HepG2 (cell line): ENCODE measurements around the gene NGEF. TPM values are rescaled to one million over a fixed set of nuclear protein-coding genes. Genes with fewer than 3 reads are reported as not detected.
A peak's percentile ranks its signal among the peaks of the same experiment; 100 is the strongest.

ENCODE experiments used
- IKZF1 ChIP-seq: fragments of 450-650 bp; IDR thresholded peaks from 2 replicates; pipeline ENCODE4 v1.7.1; 2016
- IRF2 ChIP-seq: IDR thresholded peaks from 2 replicates; pipeline ENCODE4 v1.6.1; 2018; ENCODE audit warnings: missing genetic modification reagents, missing compliant biosample characterization
- MYC ChIP-seq: sonication (generic); formaldehyde crosslinking; IDR thresholded peaks from 2 replicates; pipeline ENCODE4 v1.9.0; 2021; ENCODE audit warnings: missing genetic modification reagents, borderline replicate concordance
- NFE2L1 ChIP-seq: sonication (generic); formaldehyde crosslinking; IDR thresholded peaks from 2 replicates; pipeline ENCODE4 v1.4.0; 2020; ENCODE audit warnings: missing genetic modification reagents, mild to moderate bottlenecking, borderline replicate concordance
- NFRKB ChIP-seq: fragments of 450-650 bp; IDR thresholded peaks from 2 replicates; pipeline ENCODE4 v1.6.1; 2017
- NPAS2 ChIP-seq: sonication (generic); formaldehyde crosslinking; IDR thresholded peaks from 2 replicates; pipeline ENCODE4 v1.8.0; 2022; ENCODE audit warnings: mild to moderate bottlenecking, missing genetic modification reagents, borderline replicate concordance
- RBAK ChIP-seq: sonication (generic); formaldehyde crosslinking; IDR thresholded peaks from 2 replicates; pipeline ENCODE4 v1.5.1; 2020; ENCODE audit warnings: mild to moderate bottlenecking, missing genetic modification reagents
- SNAPC4 ChIP-seq: sonication (generic); formaldehyde crosslinking; IDR thresholded peaks from 2 replicates; pipeline ENCODE4 v1.4.0; 2020; ENCODE audit warnings: mild to moderate bottlenecking, missing genetic modification reagents
- SOX5 ChIP-seq: IDR thresholded peaks from 2 replicates; pipeline ENCODE4 v1.6.1; 2016; ENCODE audit warnings: borderline replicate concordance
- SP1 ChIP-seq, 2 experiments: fragments of 450-650 bp in 1 of 2; sonication (generic) in 1 of 2; formaldehyde crosslinking in 1 of 2; IDR thresholded peaks; 2 replicates each; pipeline versions ENCODE4 v1.4.0 to v1.6.1; 2016 to 2020; ENCODE audit warnings: missing genetic modification reagents in 1 of 2
- TMF1 ChIP-seq: sonication (generic); formaldehyde crosslinking; IDR thresholded peaks from 2 replicates; pipeline ENCODE4 v1.8.1; 2022; ENCODE audit warnings: low read depth, missing genetic modification reagents
- YEATS2 ChIP-seq: sonication (generic); formaldehyde crosslinking; IDR thresholded peaks from 2 replicates; pipeline ENCODE4 v1.4.0; 2020; ENCODE audit warnings: missing genetic modification reagents, borderline replicate concordance
- ZNF138 ChIP-seq: sonication (generic); formaldehyde crosslinking; IDR thresholded peaks from 2 replicates; pipeline ENCODE4 v1.5.0; 2020; ENCODE audit warnings: mild to moderate bottlenecking, low read depth, missing genetic modification reagents
- ZNF230 ChIP-seq: sonication (generic); formaldehyde crosslinking; IDR thresholded peaks from 2 replicates; pipeline ENCODE4 v1.4.0; 2020; ENCODE audit warnings: mild to moderate bottlenecking, missing genetic modification reagents
- ZNF354B ChIP-seq: sonication (generic); formaldehyde crosslinking; IDR thresholded peaks from 2 replicates; pipeline ENCODE4 v1.8.0; 2022; ENCODE audit warnings: mild to moderate bottlenecking, missing genetic modification reagents
- ZNF589 ChIP-seq: sonication (generic); formaldehyde crosslinking; conservative IDR thresholded peaks from 2 replicates; pipeline ENCODE4 v1.8.0; 2022; ENCODE audit warnings: mild to moderate bottlenecking, moderate library complexity, missing genetic modification reagents
- ZNF629 ChIP-seq: sonication (generic); formaldehyde crosslinking; conservative IDR thresholded peaks from 2 replicates; pipeline ENCODE4 v1.5.0; 2020; ENCODE audit warnings: missing genetic modification reagents
- ZNF670 ChIP-seq: sonication (generic); formaldehyde crosslinking; IDR thresholded peaks from 2 replicates; pipeline ENCODE4 v1.8.0; 2022; ENCODE audit warnings: mild to moderate bottlenecking, missing genetic modification reagents, borderline replicate concordance
- ZNF747 ChIP-seq: sonication (generic); formaldehyde crosslinking; IDR thresholded peaks from 2 replicates; pipeline ENCODE4 v1.8.1; 2023; ENCODE audit warnings: missing genetic modification reagents, mild to moderate bottlenecking, borderline replicate concordance
- ZNF790 ChIP-seq: sonication (generic); formaldehyde crosslinking; IDR thresholded peaks from 2 replicates; pipeline ENCODE4 v1.8.0; 2022; ENCODE audit warnings: missing genetic modification reagents, mild to moderate bottlenecking, borderline replicate concordance
- polyA plus RNA-seq, 8 experiments: library from polyadenylated mRNA; depleted of rRNA in 3 of 8; stranded (reverse) in 7 of 8; unstranded in 1 of 8; fragments of >200 nt; fragmentation: Illumina TruSeq in 4 of 8; extraction: Trizol in 4 of 8; gene quantifications; 2 replicates each; pipeline versions ENCODE4 v1.2.1 to v1.2.3, GENCODE V29; 2011 to 2016; ENCODE audit warnings: low read depth in 4 of 8, missing spikeins in 1 of 8, mixed read lengths in 1 of 8; ENCODE audit not compliant: insufficient read depth in 1 of 8
- total RNA-seq, 5 experiments: library from RNA; depleted of rRNA; stranded (reverse); fragments of >200 nt; fragmentation: Illumina TruSeq; extraction: Trizol; gene quantifications; 2 replicates each; pipeline ENCODE4 v1.2.3, GENCODE V29; 2016; ENCODE audit warnings: low read depth in 1 of 5
- TF ChIP-seq, protein P1 (sequence below): sonication (generic); formaldehyde crosslinking; IDR thresholded peaks from 2 replicates; pipeline ENCODE4 v1.5.0; 2020; ENCODE audit warnings: missing genetic modification reagents, mild to moderate bottlenecking, borderline replicate concordance
- TF ChIP-seq, protein P2 (sequence below): sonication (generic); formaldehyde crosslinking; IDR thresholded peaks from 2 replicates; pipeline ENCODE4 v1.4.0; 2020; ENCODE audit warnings: missing genetic modification reagents
- TF ChIP-seq, protein P3 (sequence below): sonication (generic); formaldehyde crosslinking; IDR thresholded peaks from 2 replicates; pipeline ENCODE4 v1.9.0; 2022; ENCODE audit warnings: missing genetic modification reagents, mild to moderate bottlenecking, borderline replicate concordance

The NGEF gene
- total and polyA plus RNA-seq, 2 of the 13 experiments (the other 11 are each of a cell fraction or from before 2014, with no cell fraction given) = 14.4 to 36.9 TPM

DNA sequence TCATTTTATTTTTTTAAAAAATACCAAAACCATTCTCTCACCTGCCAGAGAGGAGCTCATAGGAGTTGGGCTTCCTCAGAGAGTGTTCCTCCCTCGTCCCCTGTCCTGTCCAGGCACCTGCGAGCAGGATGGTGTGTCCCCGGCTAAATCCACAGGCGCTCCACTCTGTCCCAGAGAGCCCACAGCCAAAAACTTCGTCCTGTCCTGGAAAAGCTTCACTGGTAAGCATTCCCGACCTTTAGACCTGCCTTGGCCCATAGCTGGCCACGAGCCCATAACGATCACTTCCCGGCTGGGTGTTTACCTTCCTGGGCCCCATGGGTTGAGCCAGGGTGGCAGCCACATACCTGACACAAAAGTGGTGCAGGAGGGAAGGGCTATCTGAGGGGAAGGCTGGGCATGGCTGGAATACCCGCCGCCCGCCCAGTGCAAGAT lies at the start of gene NGEF (continued):
- TF ChIP-seq ZNF747 (CRISPR knock-in tag) = peak; percentile 67; the same call in 1 of the 2 replicates
- TF ChIP-seq NFE2L1 (CRISPR knock-in tag) = 0 out of 2 replicates have a peak, but pooled peaks have one; percentile 32
- TF ChIP-seq NFRKB = no peak
- TF ChIP-seq SOX5 (CRISPR knock-in tag) = peak; percentile 87
- TF ChIP-seq ZNF589 (CRISPR knock-in tag) = no peak
- TF ChIP-seq YEATS2 (CRISPR knock-in tag) = peak; percentile 76; the same call in 1 of the 2 replicates
- TF ChIP-seq, protein P1, sequence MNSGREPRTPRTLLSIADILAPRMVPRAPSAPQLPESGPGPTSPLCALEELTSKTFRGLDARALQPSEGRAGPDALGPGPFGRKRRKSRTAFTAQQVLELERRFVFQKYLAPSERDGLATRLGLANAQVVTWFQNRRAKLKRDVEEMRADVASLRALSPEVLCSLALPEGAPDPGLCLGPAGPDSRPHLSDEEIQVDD (CRISPR knock-in tag) = no peak; the same call in 1 of the 2 replicates
- TF ChIP-seq ZNF230 (CRISPR knock-in tag) = no peak
- no peak for TF ChIP-seq ZNF790 (CRISPR knock-in tag)
- 0 out of 2 replicates have a peak, but pooled peaks have one; percentile 75 for TF ChIP-seq ZNF138
- no peak for TF ChIP-seq SNAPC4 (CRISPR knock-in tag)
- TF ChIP-seq IKZF1 = no peak
- TF ChIP-seq, protein P2, sequence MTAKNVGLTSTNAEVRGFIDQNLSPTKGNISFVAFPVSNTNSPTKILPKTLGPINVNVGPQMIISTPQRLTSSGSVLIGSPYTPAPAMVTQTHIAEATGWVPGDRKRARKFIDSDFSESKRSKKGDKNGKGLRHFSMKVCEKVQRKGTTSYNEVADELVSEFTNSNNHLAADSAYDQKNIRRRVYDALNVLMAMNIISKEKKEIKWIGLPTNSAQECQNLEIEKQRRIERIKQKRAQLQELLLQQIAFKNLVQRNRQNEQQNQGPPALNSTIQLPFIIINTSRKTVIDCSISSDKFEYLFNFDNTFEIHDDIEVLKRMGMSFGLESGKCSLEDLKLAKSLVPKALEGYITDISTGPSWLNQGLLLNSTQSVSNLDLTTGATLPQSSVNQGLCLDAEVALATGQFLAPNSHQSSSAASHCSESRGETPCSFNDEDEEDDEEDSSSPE = peak; percentile 68
- TF ChIP-seq IRF2 (CRISPR knock-in tag) = peak; percentile 87; the same call in 1 of the 2 replicates
- peak; percentile 65; the same call in 1 of the 2 replicates for TF ChIP-seq ZNF629 (CRISPR knock-in tag)
- no peak for TF ChIP-seq NPAS2
- TF ChIP-seq SP1 (IDR thresholded peaks at IDR 0.05) = no peak
- TF ChIP-seq SP1 (CRISPR knock-in tag; IDR thresholded peaks at IDR 0.05) = no peak; the same call in 1 of the 2 replicates
- TF ChIP-seq TMF1 (CRISPR knock-in tag) = no peak
- TF ChIP-seq ZNF670 (CRISPR knock-in tag) = no peak; the same call in 1 of the 2 replicates
- peak; percentile 72; the same call in 1 of the 2 replicates for TF ChIP-seq MYC (CRISPR knock-in tag)
- TF ChIP-seq, protein P3, sequence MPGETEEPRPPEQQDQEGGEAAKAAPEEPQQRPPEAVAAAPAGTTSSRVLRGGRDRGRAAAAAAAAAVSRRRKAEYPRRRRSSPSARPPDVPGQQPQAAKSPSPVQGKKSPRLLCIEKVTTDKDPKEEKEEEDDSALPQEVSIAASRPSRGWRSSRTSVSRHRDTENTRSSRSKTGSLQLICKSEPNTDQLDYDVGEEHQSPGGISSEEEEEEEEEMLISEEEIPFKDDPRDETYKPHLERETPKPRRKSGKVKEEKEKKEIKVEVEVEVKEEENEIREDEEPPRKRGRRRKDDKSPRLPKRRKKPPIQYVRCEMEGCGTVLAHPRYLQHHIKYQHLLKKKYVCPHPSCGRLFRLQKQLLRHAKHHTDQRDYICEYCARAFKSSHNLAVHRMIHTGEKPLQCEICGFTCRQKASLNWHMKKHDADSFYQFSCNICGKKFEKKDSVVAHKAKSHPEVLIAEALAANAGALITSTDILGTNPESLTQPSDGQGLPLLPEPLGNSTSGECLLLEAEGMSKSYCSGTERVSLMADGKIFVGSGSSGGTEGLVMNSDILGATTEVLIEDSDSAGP = peak; percentile 54
- no peak for TF ChIP-seq ZNF354B (CRISPR knock-in tag)
- no peak for TF ChIP-seq RBAK (CRISPR knock-in tag)
